DOHH2 (cell line): ENCODE measurements around the gene COLEC12.

Experiments used
- CTCF ChIP-seq: fragments of 200-600 bp; sonication (generic); IDR thresholded peaks from one replicate; pipeline ENCODE4 v1.5.1; 2014; ENCODE audit warnings: antibody characterized with exemption, mild to moderate bottlenecking, low read depth, low read length; ENCODE audit not compliant: poor library complexity, severe bottlenecking
- EZH2phosphoT487 ChIP-seq: fragments of 200-600 bp; sonication (generic); IDR thresholded peaks from 2 replicates; pipeline ENCODE4 v1.6.1; 2017; ENCODE audit warnings: borderline replicate concordance, mild to moderate bottlenecking, antibody characterized with exemption, low read length, moderate library complexity, mixed read lengths

GRCh38 chr18:419541-420175, 80.8 kb downstream of the COLEC12 start:
- no peak for TF ChIP-seq CTCF
- TF ChIP-seq EZH2phosphoT487, result no peak
